ENCODE data around the gene HADH.
"Not testable (repeated sequence)": the region's sequence is repeated elsewhere in the genome, so short reads cannot be mapped to it uniquely, and the experiment has no call there.

Gene HADH

DNA sequence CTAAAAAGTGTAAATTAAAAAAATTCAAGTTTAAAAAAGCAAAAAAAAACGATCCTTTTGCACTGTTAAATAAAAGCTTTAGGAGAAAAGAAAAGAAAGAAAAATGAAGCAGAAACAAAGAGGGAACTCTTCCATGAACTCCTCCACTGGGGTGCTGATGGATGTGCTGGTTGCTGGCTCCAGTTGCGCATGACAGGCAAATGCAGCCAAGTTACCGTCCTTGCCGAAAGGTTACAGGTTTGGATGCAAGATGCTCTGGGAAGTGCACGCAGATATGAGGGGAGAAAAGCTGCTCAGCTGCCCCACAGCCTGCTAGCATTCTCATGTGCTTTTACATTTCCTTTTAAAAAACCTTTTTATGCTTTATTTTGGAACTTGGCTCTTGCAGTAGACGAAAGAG, 58.5 kb downstream of the HADH start:
- no peaks in the 10 kb centered on the region for H3K9me3 ChIP-seq
- in situ Hi-C loops (cut with MboI; ENCODE audit: low sequenced_read_pairs): no loop called here
- H3K36me3 ChIP-seq (replicated peaks): no peaks in the 10 kb centered on the region
- H3K4me3 ChIP-seq: no peak overlapping the region
- no peak for DNase-seq (ENCODE audit: low spot score in 2 of 2)
- H3K4me1 ChIP-seq: no peaks in the 10 kb centered on the region
- H3K27me3 ChIP-seq (ENCODE audit: low read depth): no peaks in the 10 kb centered on the region

GRCh38 chr4:108048997-108049396, 59.3 kb downstream of the HADH start:
- in situ Hi-C loops (cut with MboI; ENCODE audit: low sequenced_read_pairs): no loop called here
- Histone ChIP-seq H3K4me1 (no peaks in the 10 kb centered on the region), H3K4me3 (no peak overlapping the region), H3K27me3 (ENCODE audit: low read depth) (no peaks in the 10 kb centered on the region), H3K36me3 (replicated peaks) (no peaks in the 10 kb centered on the region), H3K9me3 (no peaks in the 10 kb centered on the region)
- no peak for DNase-seq (ENCODE audit: low spot score in 2 of 2)

GRCh38 chr4:108049406-108049805, 59.7 kb downstream of the HADH start:
- Histone ChIP-seq H3K36me3 (replicated peaks) (no peaks in the 10 kb centered on the region), H3K27me3 (ENCODE audit: low read depth) (no peaks in the 10 kb centered on the region), H3K9me3 (no peaks in the 10 kb centered on the region), H3K4me3 (no peak overlapping the region), H3K4me1 (no peaks in the 10 kb centered on the region)
- in situ Hi-C loops (cut with MboI; ENCODE audit: low sequenced_read_pairs): no loop called here
- no peak for DNase-seq (ENCODE audit: low spot score in 2 of 2)

GRCh38 chr4:108050166-108051111, 60.8 kb downstream of the HADH start:
- in situ Hi-C loops (cut with MboI; ENCODE audit: low sequenced_read_pairs); DNase-seq (ENCODE audit: low spot score in 2 of 2); H3K4me3 ChIP-seq; H3K9me3 ChIP-seq; H3K36me3 ChIP-seq (replicated peaks); H3K27me3 ChIP-seq (ENCODE audit: low read depth); H3K4me1 ChIP-seq: not testable (repeated sequence)

DNA sequence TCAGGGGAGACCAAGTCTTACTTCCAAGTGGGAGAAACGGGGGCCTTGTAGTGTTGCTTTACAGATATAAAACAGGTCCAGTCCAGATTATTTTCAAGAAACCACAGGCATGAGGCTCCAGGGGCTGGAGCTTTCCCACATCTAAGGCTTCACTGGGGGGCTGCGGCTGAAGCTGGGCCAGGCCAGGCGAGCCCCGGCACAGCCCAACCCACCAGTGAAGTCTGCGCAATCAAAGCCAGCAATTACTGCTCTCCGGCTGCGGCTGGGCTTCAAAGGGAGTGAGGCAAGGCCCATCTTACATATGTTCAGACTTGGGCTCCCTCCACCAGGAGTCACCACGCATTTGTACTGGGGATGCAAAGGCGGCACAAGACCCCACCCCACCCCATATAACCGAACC, 61.7 kb downstream of the HADH start:
- H3K4me1 ChIP-seq: no peaks in the 10 kb centered on the region

DNA sequence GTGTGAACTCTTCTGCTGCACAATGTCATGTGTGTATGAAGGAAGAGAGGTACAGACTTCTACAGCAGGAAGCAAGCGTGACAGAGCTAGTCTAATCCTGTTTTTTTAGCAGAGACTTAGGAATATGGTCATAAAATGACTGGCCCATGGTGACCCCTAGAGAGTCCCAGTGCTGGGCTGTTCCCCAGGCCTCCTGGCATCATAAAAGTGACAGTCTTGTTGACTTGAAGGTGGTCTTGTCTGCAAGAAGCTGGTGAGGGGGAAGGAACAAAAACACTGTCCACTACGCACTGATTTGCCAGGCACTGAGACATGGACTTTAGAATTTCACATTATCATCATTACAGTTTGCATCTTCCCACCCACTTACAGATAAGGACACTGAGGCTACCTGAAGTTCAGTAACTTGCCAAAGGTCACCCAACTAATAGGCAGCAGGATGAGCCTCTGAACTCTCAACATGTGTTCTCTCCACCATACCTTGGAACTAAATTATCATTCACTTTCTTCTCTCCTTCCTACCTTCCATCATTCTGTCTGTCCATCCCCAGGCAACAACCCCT, 63.0 kb downstream of the HADH start:
- in situ Hi-C loops (cut with MboI; ENCODE audit: low sequenced_read_pairs): no loop called here
- DNase-seq (ENCODE audit: low spot score in 2 of 2): no peak
- Histone ChIP-seq H3K4me1 (no peaks in the 10 kb centered on the region), H3K36me3 (replicated peaks) (no peaks in the 10 kb centered on the region), H3K27me3 (ENCODE audit: low read depth) (no peaks in the 10 kb centered on the region), H3K9me3 (no peaks in the 10 kb centered on the region), H3K4me3 (no peak overlapping the region)

More for the DNA sequence above, 61.7 kb downstream of the HADH start:
- H3K4me3 ChIP-seq: no peak overlapping the region
- in situ Hi-C loops (cut with MboI; ENCODE audit: low sequenced_read_pairs): no loop called here
- H3K36me3 ChIP-seq (replicated peaks): no peaks in the 10 kb centered on the region
- H3K27me3 ChIP-seq (ENCODE audit: low read depth): no peaks in the 10 kb centered on the region
- DNase-seq (ENCODE audit: low spot score in 2 of 2): no peak
- no peaks in the 10 kb centered on the region for H3K9me3 ChIP-seq

GRCh38 chr4:108053251-108053711, 63.6 kb downstream of the HADH start:
- in situ Hi-C loops (cut with MboI; ENCODE audit: low sequenced_read_pairs): no loop called here
- H3K4me3 ChIP-seq: no peak overlapping the region
- H3K9me3 ChIP-seq: no peaks in the 10 kb centered on the region
- H3K4me1 ChIP-seq: no peaks in the 10 kb centered on the region
- DNase-seq (ENCODE audit: low spot score in 2 of 2): no peak
- H3K27me3 ChIP-seq (ENCODE audit: low read depth): no peaks in the 10 kb centered on the region
- no peaks in the 10 kb centered on the region for H3K36me3 ChIP-seq (replicated peaks)

- Histone ChIP-seq H3K36me3 (replicated peaks) (no peaks in the 10 kb centered on the region), H3K4me1 (no peaks in the 10 kb centered on the region), H3K27me3 (ENCODE audit: low read depth) (no peaks in the 10 kb centered on the region), H3K9me3 (no peaks in the 10 kb centered on the region), H3K4me3 (no peak overlapping the region)
- no peak for DNase-seq (ENCODE audit: low spot score in 2 of 2)
- in situ Hi-C loops (cut with MboI; ENCODE audit: low sequenced_read_pairs): no loop called here
Observed at GRCh38 chr4:108054025-108054638, 64.4 kb downstream of the HADH start.

GRCh38 chr4:108055787-108056186, 66.1 kb downstream of the HADH start:
- in situ Hi-C loops (cut with MboI; ENCODE audit: low sequenced_read_pairs): no loop called here
- H3K4me1 ChIP-seq: no peaks in the 10 kb centered on the region
- no peak overlapping the region for H3K4me3 ChIP-seq
- no peak for DNase-seq (ENCODE audit: low spot score in 2 of 2)
- no peaks in the 10 kb centered on the region for H3K27me3 ChIP-seq (ENCODE audit: low read depth)
- H3K9me3 ChIP-seq: no peaks in the 10 kb centered on the region
- no peaks in the 10 kb centered on the region for H3K36me3 ChIP-seq (replicated peaks)

GRCh38 chr4:108056418-108056817, 66.7 kb downstream of the HADH start:
- H3K4me3 ChIP-seq: no peak overlapping the region
- no peak for DNase-seq (ENCODE audit: low spot score in 2 of 2)
- in situ Hi-C loops (cut with MboI; ENCODE audit: low sequenced_read_pairs): no loop called here
- H3K27me3 ChIP-seq (ENCODE audit: low read depth): no peaks in the 10 kb centered on the region
- H3K4me1 ChIP-seq: no peaks in the 10 kb centered on the region
- no peaks in the 10 kb centered on the region for H3K9me3 ChIP-seq
- H3K36me3 ChIP-seq (replicated peaks): no peaks in the 10 kb centered on the region

DNA sequence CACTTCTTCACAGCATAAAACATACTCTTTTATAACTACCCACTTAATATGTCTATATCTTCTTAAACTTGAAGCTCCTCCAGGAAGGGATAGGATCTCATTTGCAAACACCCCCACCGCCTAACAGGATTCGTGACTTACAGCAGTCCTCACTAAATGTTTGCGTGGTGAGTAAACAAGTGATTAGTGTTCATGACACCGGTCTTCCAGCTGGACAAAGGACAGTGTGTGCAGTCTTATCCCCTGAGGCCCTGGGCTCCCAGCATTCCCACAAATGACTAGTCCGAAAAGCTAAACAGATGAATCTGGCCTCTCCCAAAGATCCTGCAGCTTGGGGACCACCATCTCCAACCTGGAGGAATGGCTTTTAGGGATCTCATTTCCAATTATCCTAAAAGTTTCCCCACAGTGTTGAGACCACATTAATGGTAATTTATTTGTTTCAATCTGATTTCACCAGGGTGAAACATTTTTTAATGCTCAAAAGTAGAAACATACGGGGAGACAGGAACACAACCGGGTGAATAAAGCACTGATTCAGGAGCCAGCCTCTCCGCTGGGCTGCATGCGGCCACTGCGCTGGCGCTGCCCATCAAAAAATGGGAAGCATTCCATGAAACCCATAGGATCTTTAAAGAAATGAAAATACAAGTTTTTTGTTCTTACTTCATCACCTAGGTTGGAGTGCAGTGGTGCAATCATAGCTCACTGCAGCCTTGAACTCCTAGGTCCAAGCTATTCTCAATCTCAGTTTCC, 69.2 kb downstream of the HADH start:
- Histone ChIP-seq H3K36me3 (replicated peaks) (no peaks in the 10 kb centered on the region), H3K27me3 (ENCODE audit: low read depth) (no peaks in the 10 kb centered on the region), H3K9me3 (no peaks in the 10 kb centered on the region), H3K4me1 (no peaks in the 10 kb centered on the region), H3K4me3 (no peak overlapping the region)
- DNase-seq (ENCODE audit: low spot score in 2 of 2): peak in 1 of 2 experiments; percentile 15
- in situ Hi-C loops (cut with MboI; ENCODE audit: low sequenced_read_pairs): no loop called here

DNA sequence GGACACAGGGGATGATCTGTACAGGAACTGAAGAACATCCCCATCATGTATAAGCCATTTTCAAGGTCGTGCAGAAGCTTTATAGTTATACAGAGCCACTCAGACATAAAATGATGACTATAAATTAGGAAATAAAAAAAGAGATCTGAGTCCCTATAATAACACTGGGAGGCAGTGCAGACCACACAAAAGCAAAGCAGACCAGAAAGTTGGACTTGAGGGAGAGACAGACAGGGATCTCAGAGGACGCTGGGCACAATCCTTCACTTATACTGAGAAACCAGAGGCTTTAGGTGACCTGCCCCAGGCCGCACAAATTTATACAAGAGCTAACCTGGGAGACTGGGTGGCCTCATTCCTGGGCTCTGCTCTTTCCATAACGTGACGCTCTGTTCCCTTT, 70.5 kb downstream of the HADH start:
- in situ Hi-C loops (cut with MboI; ENCODE audit: low sequenced_read_pairs): no loop called here
- H3K27me3 ChIP-seq (ENCODE audit: low read depth): no peaks in the 10 kb centered on the region
- DNase-seq (ENCODE audit: low spot score in 2 of 2): peak; percentile 26 to 38
- no peaks in the 10 kb centered on the region for H3K36me3 ChIP-seq (replicated peaks)
- no peak overlapping the region for H3K4me3 ChIP-seq
- H3K4me1 ChIP-seq: no peaks in the 10 kb centered on the region
- H3K9me3 ChIP-seq: no peaks in the 10 kb centered on the region

GRCh38 chr4:108060686-108061321, 71.1 kb downstream of the HADH start:
- Histone ChIP-seq H3K9me3 (no peaks in the 10 kb centered on the region), H3K4me1 (no peaks in the 10 kb centered on the region)
- in situ Hi-C loops (cut with MboI; ENCODE audit: low sequenced_read_pairs): no loop called here

More at GRCh38 chr4:108060686-108061321, 71.1 kb downstream of the HADH start:
- Histone ChIP-seq H3K4me3 (no peak overlapping the region), H3K36me3 (replicated peaks) (no peaks in the 10 kb centered on the region), H3K27me3 (ENCODE audit: low read depth) (no peaks in the 10 kb centered on the region)
- no peak for DNase-seq (ENCODE audit: low spot score in 2 of 2)
